Stimulated activated memory B cell treated with anti-CD40 and anti-IgM and Interleukin-4, amounts not matched to agents 10 μg/mL and 1 μg/mL and 100 μg/mL, for 72 hours (primary cell): ENCODE data around the gene LHPP.

ENCODE experiments used
- ATAC-seq: fragments of 150-1000 bp; cut with Tn5 transposase; 2 replicates; pipeline ENCODE4 v1.10.0; 2021
- H3K27ac Mint-ChIP-seq: one replicate; pipeline ENCODE4 v1.8.0; 2022; ENCODE audit warnings: mild to moderate bottlenecking, mixed read lengths
- H3K27me3 Mint-ChIP-seq: one replicate; pipeline ENCODE4 v1.8.0; 2022; ENCODE audit warnings: mixed read lengths
- H3K36me3 Mint-ChIP-seq: one replicate; pipeline ENCODE4 v1.8.0; 2022; ENCODE audit warnings: mixed read lengths
- H3K4me1 Mint-ChIP-seq: one replicate; pipeline ENCODE4 v1.8.0; 2022; ENCODE audit warnings: mixed read lengths
- H3K4me3 Mint-ChIP-seq: one replicate; pipeline ENCODE4 v1.8.0; 2022; ENCODE audit warnings: mild to moderate bottlenecking, moderate library complexity, mixed read lengths
- H3K9me3 Mint-ChIP-seq: one replicate; pipeline ENCODE4 v1.8.0; 2022; ENCODE audit warnings: mixed read lengths

The LHPP gene

GRCh38 chr10:124614003-124614659 lies 152.5 kb downstream of the LHPP start:
- H3K27me3 Mint-ChIP-seq = no peaks in the 10 kb centered on the region
- peak; percentile 13 for ATAC-seq
- peak overlapping the region; percentile 29 for H3K4me3 Mint-ChIP-seq
- H3K4me1 Mint-ChIP-seq = peaks cover 81% of the 10 kb centered on the region
- H3K36me3 Mint-ChIP-seq = peaks cover 8% of the 10 kb centered on the region
- H3K9me3 Mint-ChIP-seq = no peaks in the 10 kb centered on the region
- peak overlapping the region; percentile 81 for H3K27ac Mint-ChIP-seq

GRCh38 chr10:124615259-124615658 lies 153.6 kb downstream of the LHPP start:
- Mint-ChIP-seq H3K36me3 (peaks cover 8% of the 10 kb centered on the region), H3K4me1 (peaks cover 92% of the 10 kb centered on the region), H3K27me3 (no peaks in the 10 kb centered on the region), H3K4me3 (peak overlapping the region; percentile 15), H3K9me3 (no peaks in the 10 kb centered on the region), H3K27ac (peak overlapping the region; percentile 81)
- no peak for ATAC-seq

DNA sequence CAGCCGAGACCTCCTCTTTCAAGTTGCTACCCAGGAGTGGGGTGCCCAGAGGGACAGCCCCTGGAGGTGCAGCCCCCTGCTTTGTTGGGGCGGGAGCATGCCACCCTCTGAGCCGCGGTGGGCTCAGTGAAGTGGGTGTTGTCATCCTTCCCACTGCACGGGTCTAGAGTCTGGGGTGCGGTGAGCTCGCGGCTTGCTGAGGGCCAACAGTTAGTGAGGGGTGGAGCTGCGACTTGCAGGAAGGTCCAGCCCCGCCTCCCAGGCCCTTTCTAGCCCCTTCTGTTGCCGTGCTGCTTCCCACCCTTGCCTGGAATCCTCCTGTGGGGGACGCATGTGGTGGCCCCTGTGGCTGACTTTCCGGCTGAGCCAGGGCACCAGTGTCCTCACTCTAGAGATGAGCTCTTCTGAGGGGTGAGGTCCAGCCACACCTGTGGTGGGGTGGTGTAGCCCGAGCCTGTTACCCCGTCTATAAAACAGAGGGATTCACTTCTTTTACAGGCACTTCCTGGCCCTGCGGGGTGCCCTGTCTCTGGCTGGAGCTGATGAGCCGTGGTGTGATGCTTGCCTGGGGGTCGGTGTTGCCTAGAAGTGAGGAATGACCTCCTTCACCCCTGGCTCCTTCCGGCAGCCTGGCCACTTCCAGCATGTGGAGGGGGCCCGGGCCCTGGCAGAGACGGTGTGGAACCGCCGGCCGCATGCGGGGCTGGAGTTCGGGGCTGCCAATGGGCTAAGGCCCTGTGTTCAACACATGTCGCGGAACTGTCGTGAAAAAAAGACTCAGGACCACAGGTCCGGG lies 154.6 kb downstream of the LHPP start:
- Mint-ChIP-seq H3K4me1 (peaks cover 98% of the 10 kb centered on the region), H3K27me3 (no peaks in the 10 kb centered on the region), H3K4me3 (no peak overlapping the region), H3K9me3 (no peaks in the 10 kb centered on the region), H3K27ac (peak overlapping the region; percentile 81), H3K36me3 (peaks cover 8% of the 10 kb centered on the region)
- ATAC-seq = no peak

DNA sequence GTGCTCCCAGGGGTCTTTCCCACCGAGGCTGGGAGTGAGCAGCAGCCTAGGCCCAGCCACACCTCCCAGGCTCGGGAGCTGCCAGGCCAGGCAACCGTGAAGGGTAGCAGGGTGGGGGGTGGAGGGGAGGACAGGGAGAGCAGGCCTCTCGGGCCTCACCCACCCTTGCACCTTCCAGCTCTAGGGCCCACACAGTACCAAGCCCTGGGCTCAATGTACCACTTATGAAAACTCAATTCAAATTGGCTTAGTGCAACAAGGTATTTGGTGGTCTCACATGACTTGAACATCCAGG lies 155.2 kb downstream of the LHPP start:
- Mint-ChIP-seq H3K36me3 (peaks cover 8% of the 10 kb centered on the region), H3K4me3 (peak overlapping the region; percentile 80), H3K9me3 (no peaks in the 10 kb centered on the region), H3K27me3 (no peaks in the 10 kb centered on the region), H3K4me1 (peaks cover 98% of the 10 kb centered on the region), H3K27ac (peak overlapping the region; percentile 81)
- ATAC-seq = no peak

DNA sequence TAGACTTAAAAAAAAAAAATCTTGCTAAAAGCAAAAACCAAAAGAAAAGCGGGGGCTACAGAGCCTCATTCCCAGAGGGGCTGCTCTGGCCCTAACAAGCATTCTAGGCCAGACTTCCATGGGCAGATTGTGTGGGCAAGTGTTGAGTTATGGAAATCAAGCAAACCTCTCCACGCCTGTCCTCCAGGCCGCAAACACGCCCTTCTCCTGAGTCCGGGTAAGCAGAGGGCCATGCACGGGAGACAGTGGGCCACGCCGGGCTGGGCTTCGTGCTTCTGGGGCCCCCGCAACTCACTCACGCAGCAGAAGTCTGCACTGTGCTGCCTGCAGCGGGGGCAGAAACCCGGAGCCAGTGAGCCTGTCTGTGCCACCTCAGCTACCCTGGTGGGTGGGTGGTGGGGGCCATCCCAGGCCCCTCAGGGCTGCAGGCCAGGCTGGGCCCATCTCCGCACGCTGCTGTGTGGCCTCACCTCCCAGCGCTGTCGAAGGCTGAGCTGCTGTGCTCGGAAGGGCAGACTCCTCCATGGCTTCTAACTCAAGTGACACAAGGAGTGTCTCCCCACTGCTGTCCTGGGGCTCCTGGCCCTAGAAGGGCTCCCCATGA lies 156.9 kb downstream of the LHPP start:
- no peaks in the 10 kb centered on the region for H3K9me3 Mint-ChIP-seq
- H3K36me3 Mint-ChIP-seq = peaks cover 14% of the 10 kb centered on the region
- no peak for ATAC-seq
- H3K4me3 Mint-ChIP-seq = peak overlapping the region; percentile 80
- peak overlapping the region; percentile 81 for H3K27ac Mint-ChIP-seq
- H3K27me3 Mint-ChIP-seq = no peaks in the 10 kb centered on the region
- peaks cover 96% of the 10 kb centered on the region for H3K4me1 Mint-ChIP-seq

DNA sequence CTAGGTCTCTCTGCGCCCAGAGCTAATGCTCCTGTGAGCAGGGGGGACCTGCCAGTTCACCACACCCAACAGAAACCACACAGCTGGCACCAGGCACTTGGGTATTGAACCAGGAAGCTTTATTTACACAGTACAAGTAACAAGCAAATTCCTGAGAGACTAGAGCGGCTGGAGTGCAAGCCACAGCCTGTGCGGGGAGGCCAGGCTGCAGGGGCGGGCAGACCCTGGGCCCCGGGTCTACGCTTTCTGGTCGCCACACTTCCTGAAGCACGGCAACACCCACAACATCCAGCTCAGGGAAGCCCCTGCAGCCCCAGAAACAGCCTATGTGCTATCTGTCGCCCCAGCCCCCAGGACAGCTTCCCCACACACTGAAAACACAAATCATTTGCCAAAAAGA lies 157.6 kb downstream of the LHPP start:
- Mint-ChIP-seq H3K36me3 (peaks cover 18% of the 10 kb centered on the region), H3K4me3 (peak overlapping the region; percentile 80), H3K27ac (peak overlapping the region; percentile 81), H3K4me1 (peaks cover 96% of the 10 kb centered on the region), H3K27me3 (no peaks in the 10 kb centered on the region), H3K9me3 (no peaks in the 10 kb centered on the region)
- peak; percentile 81 for ATAC-seq

GRCh38 chr10:124619802-124620490 lies 158.3 kb downstream of the LHPP start:
- Mint-ChIP-seq H3K4me3 (peak overlapping the region; percentile 80), H3K27ac (peak overlapping the region; percentile 81), H3K4me1 (peaks cover 96% of the 10 kb centered on the region), H3K9me3 (no peaks in the 10 kb centered on the region), H3K27me3 (no peaks in the 10 kb centered on the region), H3K36me3 (peaks cover 25% of the 10 kb centered on the region)
- ATAC-seq = peak; percentile 60

DNA sequence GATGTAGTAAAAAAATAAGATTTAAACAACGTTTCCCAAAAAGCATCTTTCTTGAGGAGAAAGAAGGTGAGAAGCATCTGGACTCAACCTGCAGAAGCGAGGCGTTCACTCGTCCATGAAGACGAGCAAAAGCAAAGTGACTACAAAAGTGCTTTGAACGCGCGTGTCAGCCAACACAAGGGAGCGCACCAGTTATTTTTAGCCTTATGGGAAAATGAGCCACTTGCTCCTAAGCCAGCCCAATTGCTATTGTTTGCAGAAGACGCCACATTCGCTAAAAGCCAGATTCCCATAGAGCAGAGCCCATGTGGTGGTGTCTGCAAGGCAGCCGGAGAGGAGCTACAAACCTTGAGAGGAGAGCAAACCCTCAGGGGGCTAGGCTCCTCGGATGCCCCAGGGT lies 160.0 kb downstream of the LHPP start:
- Mint-ChIP-seq H3K27ac (peak overlapping the region; percentile 81), H3K9me3 (no peaks in the 10 kb centered on the region), H3K36me3 (peaks cover 21% of the 10 kb centered on the region), H3K27me3 (no peaks in the 10 kb centered on the region), H3K4me1 (peaks cover 93% of the 10 kb centered on the region), H3K4me3 (no peak overlapping the region)
- ATAC-seq = no peak

- peaks cover 93% of the 10 kb centered on the region for H3K4me1 Mint-ChIP-seq
- H3K27me3 Mint-ChIP-seq = no peaks in the 10 kb centered on the region
- H3K27ac Mint-ChIP-seq = peak overlapping the region; percentile 81
- ATAC-seq = no peak
- no peak overlapping the region for H3K4me3 Mint-ChIP-seq
- H3K36me3 Mint-ChIP-seq = peaks cover 21% of the 10 kb centered on the region
- no peaks in the 10 kb centered on the region for H3K9me3 Mint-ChIP-seq
These were observed 160.5 kb downstream of the LHPP start for GRCh38 chr10:124622158-124622557.

DNA sequence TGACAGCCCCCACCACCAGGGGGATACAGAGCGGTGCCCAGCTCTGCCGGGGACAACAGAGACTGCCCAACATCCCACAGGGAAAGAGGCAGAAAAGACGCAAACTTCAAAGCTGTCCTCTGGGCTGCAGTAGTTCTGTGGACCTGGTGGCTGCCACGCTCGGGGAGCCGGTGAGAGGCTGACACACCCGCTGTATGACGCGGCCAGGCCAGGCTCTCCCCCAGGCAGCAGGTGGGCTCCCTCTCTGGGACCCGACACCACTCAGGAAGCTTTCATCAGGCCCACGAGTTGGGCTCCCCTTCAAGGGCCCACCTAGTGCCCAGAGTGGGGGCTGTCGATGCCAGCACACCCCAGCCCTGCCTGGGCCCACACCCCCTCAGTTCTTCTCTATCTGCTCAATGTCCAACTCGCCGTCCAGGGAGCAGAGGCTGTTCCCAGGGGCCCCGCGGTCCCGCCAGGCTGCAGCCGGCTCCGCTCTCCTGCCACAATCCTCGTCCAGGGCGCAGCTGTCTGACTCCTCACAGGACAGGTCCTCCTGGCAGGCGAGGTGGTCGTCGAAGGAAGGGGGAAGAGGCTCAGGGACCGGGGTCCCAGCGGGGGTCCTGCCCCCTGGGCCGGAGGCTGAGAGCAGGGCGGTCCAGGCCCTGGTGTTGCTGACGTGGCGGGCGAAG lies 161.4 kb downstream of the LHPP start:
- peak overlapping the region; percentile 81 for H3K27ac Mint-ChIP-seq
- H3K4me3 Mint-ChIP-seq = no peak overlapping the region

DNA sequence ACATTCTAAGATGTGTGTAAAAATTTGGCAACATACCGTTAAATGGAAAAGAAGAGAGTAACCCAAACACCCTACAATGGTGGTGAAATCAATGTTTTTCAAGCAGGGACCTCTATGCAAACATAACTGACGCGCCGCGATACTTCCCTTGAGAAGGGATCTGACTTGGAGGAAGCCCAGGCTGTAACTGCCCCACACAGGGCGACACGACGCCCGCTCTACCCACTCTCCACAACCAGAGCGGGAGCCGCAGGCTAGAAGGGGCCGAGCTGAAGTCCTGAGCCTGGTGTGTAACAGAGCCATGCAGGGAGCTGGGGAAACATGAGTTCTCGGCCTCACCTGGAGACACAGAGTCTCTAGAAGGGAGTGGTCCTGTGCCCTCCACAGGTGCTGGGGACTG lies 162.4 kb downstream of the LHPP start:
- no peaks in the 10 kb centered on the region for H3K9me3 Mint-ChIP-seq
- peaks cover 93% of the 10 kb centered on the region for H3K4me1 Mint-ChIP-seq
- peaks cover 21% of the 10 kb centered on the region for H3K36me3 Mint-ChIP-seq
- ATAC-seq = no peak
- no peaks in the 10 kb centered on the region for H3K27me3 Mint-ChIP-seq
- H3K4me3 Mint-ChIP-seq = no peak overlapping the region
- H3K27ac Mint-ChIP-seq = peak overlapping the region; percentile 81

More for the DNA sequence above, 161.4 kb downstream of the LHPP start:
- H3K4me1 Mint-ChIP-seq = peaks cover 93% of the 10 kb centered on the region
- peaks cover 21% of the 10 kb centered on the region for H3K36me3 Mint-ChIP-seq
- no peaks in the 10 kb centered on the region for H3K27me3 Mint-ChIP-seq
- H3K9me3 Mint-ChIP-seq = no peaks in the 10 kb centered on the region
- no peak for ATAC-seq

GRCh38 chr10:124624466-124624865 lies 162.8 kb downstream of the LHPP start:
- peaks cover 93% of the 10 kb centered on the region for H3K4me1 Mint-ChIP-seq
- no peaks in the 10 kb centered on the region for H3K27me3 Mint-ChIP-seq
- H3K9me3 Mint-ChIP-seq = no peaks in the 10 kb centered on the region
- H3K27ac Mint-ChIP-seq = peak overlapping the region; percentile 81
- ATAC-seq = no peak
- peaks cover 25% of the 10 kb centered on the region for H3K36me3 Mint-ChIP-seq
- peak overlapping the region; percentile 41 for H3K4me3 Mint-ChIP-seq

DNA sequence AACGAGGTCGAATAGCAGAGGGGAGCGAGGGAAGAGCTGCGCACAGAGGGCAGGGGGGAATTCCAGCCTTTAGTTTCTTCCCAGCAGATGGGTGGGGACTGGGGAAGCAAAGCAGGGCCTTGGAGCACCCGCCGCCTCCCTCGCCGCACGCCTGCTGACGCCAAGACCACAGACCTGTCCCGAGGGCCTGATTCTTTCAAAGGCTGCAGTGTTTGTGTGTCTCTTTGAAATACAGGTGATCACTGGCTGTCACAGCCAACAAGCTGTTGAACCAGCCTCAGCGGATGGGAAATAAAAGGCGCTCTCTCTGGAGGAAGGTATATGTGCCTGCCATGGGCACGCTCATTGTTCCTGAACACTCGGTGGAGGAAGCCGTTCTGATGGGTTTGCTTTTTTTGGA lies 163.3 kb downstream of the LHPP start:
- Mint-ChIP-seq H3K9me3 (no peaks in the 10 kb centered on the region), H3K4me3 (peak overlapping the region; percentile 41), H3K27ac (peak overlapping the region; percentile 81), H3K4me1 (peaks cover 93% of the 10 kb centered on the region), H3K27me3 (no peaks in the 10 kb centered on the region), H3K36me3 (peaks cover 26% of the 10 kb centered on the region)
- ATAC-seq = no peak

DNA sequence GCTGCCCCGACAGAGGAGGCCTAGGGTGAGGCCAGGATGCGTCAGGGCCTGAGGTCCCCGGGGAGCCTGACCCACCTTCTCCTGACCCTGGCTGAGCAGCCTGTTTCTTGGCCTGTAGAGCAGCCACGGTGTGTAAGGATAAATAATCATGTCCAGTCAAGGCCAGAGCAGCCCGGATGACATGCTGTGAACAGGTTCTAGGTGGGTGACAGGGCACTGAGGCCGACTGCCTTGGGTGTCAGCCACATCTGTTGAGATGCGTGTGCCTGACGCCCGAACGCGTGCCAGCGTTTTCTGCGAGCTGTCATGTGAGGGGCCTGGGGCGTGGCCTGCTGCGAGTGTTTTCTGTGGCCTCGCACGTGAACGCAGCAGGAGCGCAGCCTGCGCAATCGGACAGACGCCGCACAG lies 164.2 kb downstream of the LHPP start:
- H3K4me1 Mint-ChIP-seq = peaks cover 92% of the 10 kb centered on the region
- no peaks in the 10 kb centered on the region for H3K9me3 Mint-ChIP-seq
- H3K27me3 Mint-ChIP-seq = no peaks in the 10 kb centered on the region
- no peak for ATAC-seq
- peaks cover 26% of the 10 kb centered on the region for H3K36me3 Mint-ChIP-seq
- H3K4me3 Mint-ChIP-seq = no peak overlapping the region
- peak overlapping the region; percentile 81 for H3K27ac Mint-ChIP-seq
